Activated gamma-delta T cell treated with anti-CD3 and anti-CD28 coated beads, Interleukin-2, amount 50 U/mL, for 16 hours (primary cell): ENCODE data around the gene MBP.

Source experiments
- DNase-seq: peaks from one replicate; pipeline ENCODE4 v3.0.0-alpha.2; 2020; ENCODE audit warnings: low read depth

MBP gene

DNA sequence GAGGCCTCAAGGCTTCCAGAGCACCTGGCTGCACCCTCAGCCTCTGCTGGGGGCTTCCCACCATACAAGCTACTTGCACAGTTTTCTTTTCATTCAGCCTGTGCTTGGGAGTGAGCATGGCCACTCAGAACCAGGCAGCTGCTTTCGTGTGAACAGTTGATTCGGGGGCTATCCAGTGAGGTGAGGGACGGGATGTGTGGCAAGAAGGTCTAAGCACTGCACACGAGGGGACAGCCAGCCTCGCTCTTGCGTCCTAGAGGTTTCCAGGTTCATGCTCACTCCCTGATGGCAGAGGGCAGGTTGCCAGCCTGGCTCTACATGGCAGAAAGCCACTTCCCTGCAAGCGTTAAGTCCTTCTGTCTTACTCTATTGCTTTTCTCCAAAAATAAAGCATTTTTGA, 146.2 kb downstream of the MBP start:
- no peak for DNase-seq

DNA sequence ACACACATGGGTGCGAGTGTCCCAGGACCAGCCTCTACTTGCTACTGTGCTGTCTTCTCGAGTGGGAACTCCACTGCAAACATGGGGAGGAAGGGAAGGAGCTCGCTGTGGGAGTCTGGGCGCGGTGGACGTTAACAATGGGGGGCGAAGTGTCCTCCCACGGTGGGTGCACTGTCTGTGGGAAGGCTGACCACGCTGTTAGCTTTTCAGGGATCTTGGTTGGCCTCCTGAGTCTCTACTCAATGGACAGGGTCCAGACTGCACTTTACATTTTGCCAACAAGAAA, 146.7 kb downstream of the MBP start:
- DNase-seq: no peak

DNA sequence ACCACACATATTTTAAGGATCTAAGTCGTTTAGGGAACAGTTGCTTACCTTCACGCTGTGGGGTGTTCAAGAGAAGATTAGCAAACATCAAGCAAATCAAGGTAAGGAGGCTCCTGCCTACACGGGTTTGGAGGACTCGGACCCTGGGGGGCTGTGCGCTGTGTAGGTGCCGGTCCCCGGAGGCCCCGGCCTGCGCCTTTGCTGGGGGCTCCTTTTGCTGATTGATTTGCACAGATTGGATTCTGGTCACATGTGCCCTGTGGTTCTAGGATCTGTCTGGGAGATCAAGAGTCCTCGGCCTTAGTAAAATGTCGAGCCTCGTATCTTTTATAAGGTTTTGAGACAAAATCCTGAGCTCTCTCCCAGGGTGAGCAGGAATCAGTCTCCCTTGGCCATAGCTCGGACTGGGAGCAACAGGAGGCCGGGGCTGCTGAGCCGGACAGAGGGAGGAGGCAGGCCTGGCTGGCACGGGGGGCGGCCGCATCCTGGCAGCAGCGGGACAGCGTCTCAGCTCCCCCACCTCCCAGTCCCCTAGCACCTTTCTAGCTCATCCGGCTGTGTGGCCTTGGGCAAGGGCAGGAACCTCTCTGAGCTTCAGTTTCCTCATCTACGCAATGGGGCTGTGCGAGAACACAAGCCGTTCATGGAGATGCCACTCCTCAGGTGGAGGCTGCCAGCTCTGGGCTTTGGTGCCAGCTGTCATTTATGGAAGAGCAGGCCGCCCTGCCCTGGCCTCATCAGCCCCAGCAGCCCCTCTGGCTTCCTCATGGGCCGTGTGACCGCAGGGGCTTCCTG, 147.2 kb downstream of the MBP start:
- DNase-seq: no peak

DNA sequence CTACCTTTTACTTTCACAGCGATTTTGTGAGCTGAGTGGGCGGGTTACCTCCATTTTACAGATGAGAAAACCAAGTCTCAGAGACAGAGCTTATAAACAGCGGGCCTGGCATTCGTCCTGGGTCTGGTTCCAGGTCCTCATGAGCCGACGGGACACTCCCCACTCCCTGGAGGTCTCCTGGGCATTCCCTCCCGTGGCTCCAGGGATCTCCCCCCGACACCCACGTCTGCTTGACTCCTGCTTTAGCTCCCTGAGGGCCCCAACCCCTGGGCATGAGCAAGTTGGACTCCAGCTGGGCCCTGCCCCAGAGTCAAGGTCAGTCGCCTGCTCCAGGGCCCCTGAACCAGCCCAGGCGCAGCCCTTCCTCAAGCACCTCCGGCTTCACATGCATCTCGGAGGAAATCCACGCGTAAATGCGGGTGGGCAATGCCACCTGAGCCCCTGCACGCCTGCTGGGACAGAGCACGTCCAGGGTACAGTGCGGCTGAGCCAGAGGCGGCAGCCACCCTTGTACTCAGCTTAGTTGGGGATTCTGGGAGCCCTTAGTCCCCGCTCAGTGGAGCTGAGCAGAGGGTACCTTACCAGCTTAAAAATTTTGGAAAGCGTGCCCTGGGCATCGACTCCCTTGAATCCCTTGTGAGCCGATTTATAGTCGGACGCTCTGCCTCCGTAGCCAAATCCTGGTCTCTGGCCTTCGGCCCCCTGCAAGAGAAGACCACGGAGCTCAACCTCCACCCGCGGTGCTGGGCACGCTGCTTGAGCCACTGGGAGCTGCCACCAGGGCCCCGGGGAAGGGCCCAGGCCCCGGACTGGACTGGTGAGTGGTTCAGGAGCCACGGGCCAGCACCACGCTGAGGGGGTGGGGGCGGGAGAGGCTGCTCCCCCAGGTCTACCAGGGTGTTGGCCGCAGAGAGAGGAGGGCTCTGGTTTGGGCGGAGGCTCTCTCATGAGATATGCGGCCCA, 148.1 kb downstream of the MBP start:
- no peak for DNase-seq

DNA sequence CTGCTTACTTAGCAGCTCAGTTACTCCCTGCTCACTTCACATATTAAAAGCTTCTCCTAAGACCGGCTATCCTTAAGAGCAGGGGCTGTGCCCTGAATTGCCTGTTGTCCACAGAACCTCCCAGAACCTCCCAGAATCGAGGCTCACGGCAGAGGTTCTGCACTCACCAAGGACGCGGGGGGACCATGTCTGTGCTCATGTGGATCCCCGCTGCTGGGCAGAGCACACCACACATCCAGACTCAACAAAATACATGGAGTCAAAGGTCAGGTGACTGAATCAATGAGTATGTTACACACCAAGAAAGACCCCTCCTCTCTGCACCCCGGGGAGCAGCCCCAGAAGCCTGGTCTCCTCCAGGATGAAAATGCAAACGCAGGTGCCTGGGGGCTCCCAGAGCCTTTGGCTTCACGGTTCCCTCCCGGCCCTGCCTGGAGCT, 149.0 kb downstream of the MBP start:
- DNase-seq: no peak

DNA sequence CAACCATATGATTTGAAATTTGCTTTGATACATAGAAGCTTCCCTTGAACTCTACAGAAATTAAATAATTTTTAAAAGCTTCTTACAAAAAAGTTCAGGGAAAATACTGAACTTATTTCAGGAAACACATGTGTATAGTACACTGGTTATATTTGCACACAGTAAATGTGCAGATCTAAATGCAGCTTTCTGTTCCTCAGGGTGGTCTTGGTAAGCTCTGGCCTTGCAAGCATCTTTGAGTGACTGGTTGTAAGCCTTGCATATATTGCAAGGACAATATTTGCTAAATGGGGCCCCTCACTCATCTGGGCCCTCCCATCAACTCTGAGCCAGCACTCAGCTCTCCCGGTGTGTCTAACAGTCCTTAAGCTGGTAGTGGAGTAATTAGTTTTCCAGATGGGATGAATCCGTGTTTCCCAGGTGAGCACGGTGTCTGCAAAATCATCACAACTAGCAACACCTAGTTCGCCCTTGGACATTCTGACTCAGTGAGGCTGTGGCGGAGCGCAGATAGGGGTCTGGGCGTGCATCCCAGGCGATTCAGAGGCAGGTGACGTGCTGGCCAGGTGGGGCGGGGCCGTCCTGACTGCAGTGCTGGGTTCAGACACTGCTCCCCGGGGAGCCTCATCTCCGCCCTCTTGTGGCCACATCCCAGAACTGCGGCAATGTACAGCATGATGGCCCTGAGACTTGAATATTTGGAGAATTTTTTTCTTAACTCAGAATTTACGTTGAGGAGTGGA, 149.6 kb downstream of the MBP start:
- peak; percentile 77 for DNase-seq

DNA sequence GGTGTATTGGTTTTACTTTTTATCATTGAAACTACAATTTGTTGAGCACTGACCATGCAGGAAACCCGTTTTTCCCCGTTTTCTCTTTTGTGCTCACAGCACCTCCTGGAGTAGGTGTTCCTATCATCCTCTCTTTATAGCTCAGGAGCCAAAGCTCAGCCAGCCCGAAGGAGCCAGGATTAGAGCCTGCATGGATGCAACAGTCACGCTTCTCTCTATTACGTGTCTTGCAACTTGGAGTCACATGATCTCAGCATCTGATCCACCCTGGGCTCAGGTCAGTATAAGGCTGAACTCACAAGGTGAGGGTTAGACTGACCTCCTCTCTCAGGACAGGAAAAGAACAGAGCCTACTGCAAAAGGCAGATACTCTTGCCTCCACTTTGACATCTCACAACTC, 150.5 kb downstream of the MBP start:
- DNase-seq: no peak

DNA sequence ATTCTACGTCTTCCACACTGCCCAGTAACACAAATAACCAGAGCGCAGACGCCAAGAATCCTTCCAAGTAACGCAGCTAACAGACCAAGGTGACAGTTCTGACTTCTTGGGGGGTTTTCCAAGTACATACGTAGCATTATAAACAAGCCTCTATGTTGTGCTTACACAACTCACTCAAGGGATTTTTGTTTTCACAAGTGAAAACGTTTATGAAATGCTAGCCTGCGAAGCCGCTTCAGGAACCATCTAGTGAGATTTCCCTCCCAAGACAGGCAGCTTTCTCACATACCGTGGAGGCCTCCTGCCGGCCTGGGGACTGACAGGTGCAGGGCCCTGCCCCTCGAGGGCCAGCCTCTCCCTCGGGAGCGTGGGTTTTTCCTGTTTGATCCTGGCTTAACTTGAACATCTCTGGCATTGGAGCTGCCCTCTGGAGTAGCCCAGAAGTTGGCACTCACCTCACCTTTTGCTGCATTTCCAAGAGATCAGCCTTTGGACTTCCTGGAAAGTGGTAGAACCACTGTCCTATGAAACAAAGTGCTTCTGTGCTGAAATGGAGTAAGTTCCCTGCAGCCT, 151.1 kb downstream of the MBP start:
- DNase-seq: no peak

DNA sequence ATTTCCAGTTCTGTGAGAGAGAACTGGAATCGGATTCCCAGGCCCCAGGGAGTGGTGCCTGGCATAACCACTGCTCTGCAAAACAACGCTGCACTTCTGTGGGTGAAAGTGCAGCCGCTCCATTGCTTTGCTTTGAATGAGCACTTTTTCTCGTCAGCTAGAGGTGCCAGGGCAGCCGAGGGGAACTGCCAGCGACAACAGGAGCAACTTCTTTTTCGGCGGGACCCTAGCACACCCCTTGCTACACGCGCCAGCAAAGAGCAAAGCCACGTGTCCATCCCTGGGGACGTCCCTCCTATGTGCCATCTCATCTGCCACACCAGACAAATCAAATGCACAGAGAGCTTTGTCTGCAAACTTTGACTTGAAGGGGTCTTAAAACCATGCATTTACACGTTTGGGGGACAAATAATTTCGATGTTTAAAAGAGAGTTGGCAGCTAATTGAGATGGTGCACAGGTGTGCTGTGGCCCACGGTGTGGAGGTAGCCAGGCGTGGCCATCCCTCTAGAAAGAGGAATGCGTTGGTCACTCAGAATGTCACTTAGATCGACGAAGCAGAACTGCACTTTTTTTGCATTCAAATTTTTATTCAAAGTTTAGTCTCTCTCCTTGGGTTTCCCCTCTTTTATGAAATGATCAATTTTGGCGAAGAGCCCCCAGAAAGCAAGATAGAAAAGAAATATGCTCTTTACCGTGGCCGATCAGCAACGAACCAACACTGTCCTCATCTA, 151.8 kb downstream of the MBP start:
- no peak for DNase-seq

DNA sequence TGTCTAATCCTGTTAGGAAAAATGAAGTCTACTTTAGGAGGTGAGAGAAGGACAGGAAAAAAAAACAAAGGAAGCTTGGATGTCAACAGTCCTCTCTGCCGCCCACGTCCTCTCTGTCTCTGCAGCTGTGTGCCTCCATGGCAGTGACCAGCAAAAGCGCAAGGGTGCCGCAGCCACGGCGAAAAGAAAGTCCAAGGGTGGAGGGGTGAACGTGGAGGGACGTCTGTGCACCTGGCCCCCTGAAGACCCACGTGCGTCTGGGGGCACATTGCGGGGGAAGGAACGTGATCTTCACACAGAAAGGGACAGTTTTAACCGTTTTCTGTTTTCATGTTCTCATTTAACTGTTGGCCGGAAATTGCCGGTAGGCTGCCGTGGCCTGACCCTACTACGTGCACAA, 152.7 kb downstream of the MBP start:
- DNase-seq: no peak

DNA sequence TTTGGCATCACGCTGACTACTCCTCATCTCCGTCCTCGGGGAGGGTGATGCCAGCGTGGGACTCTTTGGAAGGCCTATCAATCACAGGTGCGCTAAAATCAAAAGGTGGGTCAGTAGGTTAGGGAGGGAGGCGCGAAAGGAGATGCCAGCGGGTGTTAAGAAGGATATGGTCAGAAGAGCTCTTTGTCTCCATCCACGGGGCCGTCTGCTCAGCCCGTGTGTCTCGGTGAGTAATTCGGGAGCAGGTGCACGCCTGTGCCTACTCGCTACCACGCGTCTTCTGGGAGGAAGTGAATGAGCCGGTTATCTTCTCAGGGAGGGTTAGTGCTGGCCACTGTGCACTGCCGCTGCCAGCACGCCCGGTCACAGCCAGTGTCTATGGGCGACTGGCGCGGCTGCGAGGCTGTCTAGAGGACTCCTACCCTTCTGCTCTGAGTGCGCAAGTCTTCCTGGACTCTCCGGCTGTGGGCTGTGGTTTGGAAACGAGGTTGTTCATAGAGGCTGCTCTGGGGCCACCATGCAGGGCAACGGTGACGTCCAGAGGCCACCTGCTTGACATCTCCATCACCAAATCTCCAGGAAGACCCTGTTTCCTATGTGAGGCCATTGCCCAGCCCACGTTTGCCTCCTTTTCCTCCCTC, 153.4 kb downstream of the MBP start:
- no peak for DNase-seq

DNA sequence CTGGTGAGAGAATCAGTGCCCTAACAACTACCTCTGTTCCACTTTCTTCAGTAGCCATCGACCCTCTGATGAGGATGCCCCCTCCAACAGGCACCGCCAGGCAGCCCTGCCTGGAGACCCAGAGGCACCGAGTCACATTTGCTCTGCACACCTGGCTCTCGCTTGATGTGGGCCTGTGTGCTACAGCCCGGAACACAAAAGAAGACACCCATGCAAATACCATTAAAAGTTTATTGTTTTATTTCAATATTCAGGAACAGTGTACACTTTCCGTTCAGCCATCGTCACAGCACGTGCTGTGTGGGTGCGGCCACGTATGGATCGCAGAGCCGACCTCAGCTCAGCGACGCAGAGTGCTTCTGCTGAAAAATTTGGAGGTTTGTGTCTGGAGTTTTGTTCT, 154.0 kb downstream of the MBP start:
- no peak for DNase-seq

DNA sequence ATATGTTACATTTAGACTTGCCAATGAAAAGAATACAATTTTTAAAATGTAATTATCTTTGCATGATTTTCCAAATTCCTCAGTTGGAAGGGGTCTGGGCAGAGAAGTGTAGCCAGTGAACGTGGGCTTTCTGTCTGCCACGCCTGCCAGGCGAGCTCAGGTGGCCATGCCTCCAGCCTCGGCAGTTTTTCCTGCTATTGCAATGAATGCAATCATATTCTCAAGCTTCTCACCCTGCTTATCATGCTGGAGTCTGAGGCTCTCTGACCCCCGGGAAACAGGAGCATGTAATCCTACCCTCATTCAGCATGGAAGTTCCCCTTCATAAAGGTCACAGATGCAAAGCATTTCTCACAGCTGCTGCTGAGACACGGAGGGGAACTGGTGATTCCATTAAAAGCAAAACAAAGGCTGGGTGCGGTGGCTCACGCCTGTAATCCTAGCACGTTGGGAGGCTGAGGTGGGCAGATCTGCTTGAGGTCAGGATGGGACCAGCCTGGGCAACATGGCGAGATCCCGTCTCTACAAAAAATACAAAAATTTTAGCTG, 154.8 kb downstream of the MBP start:
- DNase-seq: no peak

DNA sequence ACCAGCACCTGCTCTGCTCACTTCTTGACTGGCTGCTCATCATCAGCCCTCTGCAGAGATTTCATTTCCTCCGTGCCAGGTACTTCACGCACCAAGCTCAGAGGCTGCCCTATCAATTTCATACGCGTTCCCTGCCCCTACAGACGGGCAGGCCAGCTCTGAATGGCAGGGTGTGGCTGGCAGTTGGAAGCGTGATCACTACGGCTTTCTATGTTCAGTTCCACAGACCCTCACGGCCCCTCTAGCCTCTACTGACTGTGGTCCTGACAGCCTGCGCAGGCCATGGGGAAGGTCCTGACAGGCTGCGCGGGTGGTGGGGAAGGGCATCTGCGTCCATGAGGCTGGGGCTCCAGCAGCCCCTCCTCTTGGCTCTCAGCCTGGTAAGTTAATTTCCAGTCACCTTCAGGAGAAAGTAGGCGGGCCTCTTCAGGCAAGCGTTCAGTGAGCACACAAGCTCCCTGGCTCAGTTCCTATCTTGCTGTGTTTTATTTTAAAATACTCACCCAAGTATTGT, 155.4 kb downstream of the MBP start:
- DNase-seq: no peak

DNA sequence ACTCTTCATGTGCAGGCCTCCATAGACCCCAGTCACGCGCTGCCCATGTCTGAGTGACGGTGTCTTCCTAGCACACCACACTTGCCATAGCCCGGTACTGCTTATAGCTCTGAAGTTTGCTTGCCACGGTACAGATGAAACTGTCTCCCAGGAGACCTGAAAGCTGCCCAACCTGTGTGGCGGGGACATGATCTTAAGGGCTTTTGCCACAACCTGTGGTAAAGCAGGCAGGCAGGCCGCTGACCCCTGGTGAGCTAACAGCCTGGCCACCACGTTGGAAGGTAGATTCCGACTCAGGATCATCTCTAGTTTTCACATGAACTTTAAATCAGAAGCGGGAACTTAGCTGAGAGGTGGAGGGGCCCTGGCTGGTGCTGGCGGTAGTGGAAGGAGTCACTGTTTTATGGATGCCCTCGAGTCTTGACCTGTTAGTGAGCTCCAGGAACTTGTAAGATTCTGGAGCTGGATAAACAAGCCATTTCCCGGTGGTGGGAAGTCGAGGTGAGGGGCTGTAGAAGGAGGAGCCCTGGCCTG, 156.9 kb downstream of the MBP start:
- no peak for DNase-seq

DNA sequence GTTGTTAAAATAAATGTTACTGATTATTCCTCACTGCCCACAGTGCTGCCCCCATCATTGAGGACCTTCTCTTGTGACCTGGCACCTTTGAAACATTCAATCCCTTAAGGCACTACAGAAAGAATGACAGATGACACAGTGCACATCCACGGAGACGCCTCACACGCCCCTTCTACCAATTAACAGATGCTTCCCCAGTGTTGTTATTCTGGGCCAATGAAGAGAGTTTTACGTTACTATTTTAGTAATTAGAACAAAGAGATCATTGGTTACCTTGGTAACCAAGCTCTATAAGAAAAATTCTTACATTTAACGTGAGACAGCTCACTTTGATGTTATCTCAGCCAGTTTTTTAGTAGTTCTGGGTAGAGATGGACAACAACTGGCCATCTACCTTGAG, 158.2 kb downstream of the MBP start:
- no peak for DNase-seq

DNA sequence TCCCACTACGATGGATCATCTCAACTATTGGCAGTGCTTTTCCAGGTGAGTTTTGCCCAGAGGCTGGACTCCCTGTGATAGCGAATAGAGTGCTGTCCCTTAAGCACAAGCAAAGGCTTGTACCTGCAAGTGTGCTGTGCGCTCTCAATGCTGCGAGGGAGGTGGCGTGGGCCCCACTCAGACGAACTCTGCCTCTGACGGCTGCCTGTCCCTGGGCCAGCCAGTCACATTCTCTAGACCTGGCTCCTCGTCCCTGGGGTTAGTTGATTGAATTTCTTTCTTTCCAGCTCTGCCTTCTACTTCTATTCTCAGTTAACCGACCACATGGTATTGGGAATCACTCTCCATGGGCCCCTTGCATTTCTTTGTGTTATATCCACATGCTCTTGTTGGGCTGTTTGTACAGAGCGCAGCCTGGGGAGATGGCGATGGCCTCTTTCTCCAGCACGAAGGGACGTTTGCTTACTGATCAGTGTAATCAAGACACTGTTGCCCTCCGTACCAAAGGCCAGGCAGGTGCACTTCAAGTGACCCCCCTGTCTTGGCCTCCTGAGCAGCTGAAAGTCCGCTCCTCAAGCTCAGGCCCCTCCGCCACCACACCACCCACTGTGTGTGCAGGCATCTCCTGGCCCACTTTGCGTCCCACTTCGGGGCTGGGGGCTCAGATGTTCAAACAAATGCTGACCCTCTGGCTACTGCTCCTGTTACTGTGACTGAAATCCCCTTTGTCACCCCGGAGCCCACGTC, 158.9 kb downstream of the MBP start:
- no peak for DNase-seq

DNA sequence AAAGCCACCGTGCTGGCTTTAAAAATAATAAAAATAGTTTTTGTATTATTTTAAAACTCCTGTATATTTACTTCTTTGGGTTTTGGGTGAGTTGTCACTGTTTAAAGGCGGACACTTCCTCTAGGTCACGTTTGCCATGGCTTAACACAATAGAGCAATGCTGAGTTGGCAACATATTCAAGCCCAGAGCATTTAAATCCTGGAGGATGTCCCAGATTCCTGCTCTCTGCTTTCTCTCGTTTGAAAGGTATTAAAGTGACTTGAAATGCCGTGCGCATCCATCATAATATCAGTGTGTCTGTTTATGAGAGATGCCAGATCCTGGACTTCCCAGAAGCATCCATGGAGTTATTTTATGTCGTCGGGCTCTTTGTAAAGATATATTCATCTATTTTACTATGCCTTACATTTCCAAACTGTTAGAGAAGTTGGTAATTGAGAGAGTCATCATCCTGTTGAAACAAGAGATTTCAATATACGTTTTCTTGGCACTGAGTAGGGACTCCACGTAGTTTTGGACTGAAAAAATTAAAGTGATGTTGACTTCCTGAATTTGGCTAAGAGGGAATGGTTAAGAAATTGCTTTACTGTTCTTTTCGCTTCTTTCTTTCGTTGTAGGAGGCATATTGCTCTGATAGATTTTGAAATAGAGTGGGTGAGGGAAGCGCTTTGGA, 159.6 kb downstream of the MBP start:
- no peak for DNase-seq

DNA sequence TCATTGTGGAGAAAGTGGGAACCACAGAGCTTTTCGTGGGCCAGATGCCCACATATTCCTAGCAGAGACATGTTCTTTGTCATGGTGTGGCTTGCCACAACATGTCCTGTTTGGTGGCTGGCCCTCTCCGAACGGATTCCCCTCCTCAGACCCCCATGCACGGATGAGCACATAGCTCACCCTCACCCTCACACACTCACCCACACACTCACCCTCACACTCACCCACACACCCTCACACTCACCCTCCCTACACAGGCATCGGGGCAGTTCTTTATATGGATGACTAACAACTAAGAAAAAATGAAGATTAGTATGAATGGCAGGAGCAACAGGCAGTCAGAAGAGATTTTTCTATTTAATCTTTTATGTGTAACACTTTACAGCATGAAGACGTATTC, 160.3 kb downstream of the MBP start:
- no peak for DNase-seq
